Measurements from ENCODE around the gene GTF2IRD2. TPM values are rescaled to one million over a fixed set of nuclear protein-coding genes. Genes with fewer than 3 reads are reported as not detected.
"Not testable (repeated sequence)": the region's sequence is repeated elsewhere in the genome, so short reads cannot be mapped to it uniquely, and the experiment has no call there.

Gene GTF2IRD2
- total RNA-seq, 4 donors from 2014 or later, result 5.6 to 39.1 (median 15.4) TPM

DNA sequence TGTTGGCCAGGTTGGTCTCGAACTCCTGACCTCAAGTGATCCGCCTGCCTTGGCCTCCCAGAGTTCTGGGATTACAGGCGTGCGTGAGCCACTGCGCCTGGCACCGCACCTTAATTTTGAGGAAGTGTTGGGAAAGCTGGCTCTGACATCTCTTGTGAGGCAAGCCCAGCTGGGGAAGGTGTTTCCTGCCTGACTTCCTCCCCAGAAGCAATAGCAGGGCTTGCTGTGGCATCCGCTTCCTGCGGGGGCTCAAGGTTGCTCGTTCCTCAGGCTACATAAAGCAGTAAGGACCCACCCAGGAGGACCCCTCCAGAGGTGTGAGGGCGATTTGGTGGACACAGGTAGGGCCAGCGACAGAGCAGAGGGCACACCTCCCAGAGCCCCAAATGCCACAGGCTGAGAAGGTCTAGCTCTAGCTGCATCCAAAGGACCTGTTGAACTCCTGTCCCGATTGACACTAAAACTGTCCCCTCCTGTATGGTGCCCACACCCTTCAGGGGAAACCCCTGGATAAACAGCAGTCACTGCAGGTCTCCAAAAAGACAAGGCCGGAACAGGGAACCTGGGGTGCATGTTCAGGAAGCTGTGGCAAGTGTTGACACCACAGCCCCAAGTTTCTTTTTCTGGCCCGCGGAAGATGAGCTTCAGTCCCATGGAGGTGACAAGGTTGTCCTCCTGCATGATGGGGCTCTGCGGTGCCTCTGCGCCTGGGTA, 86.0 kb downstream of the GTF2IRD2 start:
- ATAC-seq, result peak; percentile 6 to 21
- DNase-seq; H3K9me3 ChIP-seq; H3K4me1 ChIP-seq; H3K27me3 ChIP-seq; in situ Hi-C loops (cut with MboI; ENCODE audit: low sequenced_read_pairs in 4 of 4); intact Hi-C loops (cut with DNase I; ENCODE audit: low total_unique reads); H3K36me3 ChIP-seq; H3K4me3 ChIP-seq; H3K27ac ChIP-seq: not testable (repeated sequence)

DNA sequence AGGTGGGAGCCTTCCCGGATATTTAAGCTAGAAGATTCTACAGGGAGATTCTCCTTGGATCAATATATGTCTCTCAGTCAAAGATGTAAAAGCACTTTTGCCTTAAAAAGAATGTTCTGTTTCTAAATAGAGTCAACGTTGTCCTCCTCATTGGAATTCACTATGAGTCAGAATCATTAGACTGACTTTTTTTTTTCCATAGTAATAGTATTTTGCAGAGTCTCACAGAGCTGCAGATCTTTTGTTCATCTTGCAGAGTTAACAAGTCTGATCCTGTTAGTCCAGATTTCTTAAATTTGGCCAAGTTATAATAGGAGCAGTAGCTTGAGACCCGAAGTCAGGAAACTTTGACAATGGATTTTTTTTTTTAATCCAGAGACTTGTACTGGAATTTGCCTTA, 92.4 kb downstream of the GTF2IRD2 start:
- H3K27me3 ChIP-seq; DNase-seq; H3K36me3 ChIP-seq; ATAC-seq; H3K4me1 ChIP-seq; intact Hi-C loops (cut with DNase I; ENCODE audit: low total_unique reads); H3K9me3 ChIP-seq; H3K27ac ChIP-seq; H3K4me3 ChIP-seq; in situ Hi-C loops (cut with MboI; ENCODE audit: low sequenced_read_pairs in 4 of 4): not testable (repeated sequence)

DNA sequence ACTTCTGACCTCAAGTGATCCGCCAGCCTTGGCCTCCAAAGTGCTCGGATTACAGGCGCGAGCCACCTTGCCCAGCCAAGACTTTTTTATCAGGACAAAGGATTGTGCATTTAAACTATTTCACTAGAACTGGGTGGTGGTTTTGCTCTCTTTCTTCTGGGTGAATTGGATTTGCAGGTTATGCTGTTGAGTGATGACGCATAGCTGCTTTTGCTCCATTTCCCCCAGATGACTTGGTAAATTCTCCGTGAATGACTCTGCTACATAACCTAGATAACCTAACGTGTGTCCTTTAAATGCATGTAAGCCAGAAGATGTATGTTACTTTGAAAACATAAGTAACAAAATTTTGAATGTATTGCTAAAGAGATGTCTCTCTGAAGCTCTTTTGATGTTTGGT, 93.1 kb downstream of the GTF2IRD2 start:
- intact Hi-C loops (cut with DNase I; ENCODE audit: low total_unique reads); H3K9me3 ChIP-seq; H3K27ac ChIP-seq; ATAC-seq; in situ Hi-C loops (cut with MboI; ENCODE audit: low sequenced_read_pairs in 4 of 4); DNase-seq; H3K4me3 ChIP-seq; H3K27me3 ChIP-seq; H3K4me1 ChIP-seq; H3K36me3 ChIP-seq: not testable (repeated sequence)

DNA sequence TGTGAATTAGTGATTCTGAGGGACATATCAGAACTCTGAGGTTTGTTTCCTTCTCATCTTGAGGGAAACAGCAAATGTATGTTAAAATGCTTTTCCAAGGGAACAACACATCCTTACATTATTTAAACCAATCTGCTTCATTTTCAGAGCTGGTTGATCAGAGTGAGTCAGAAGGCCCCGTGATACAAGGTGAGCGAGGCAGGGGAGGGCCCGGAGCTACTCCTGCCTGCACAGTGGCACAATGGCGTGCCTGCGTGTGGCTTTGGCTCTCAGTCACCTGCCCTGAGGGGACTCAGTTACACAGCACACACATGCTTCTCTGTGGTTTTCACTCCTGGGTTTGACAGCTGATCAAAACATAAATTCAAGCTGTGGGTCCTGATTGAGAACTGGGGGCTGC, 94.7 kb downstream of the GTF2IRD2 start:
- H3K4me1 ChIP-seq; intact Hi-C loops (cut with DNase I; ENCODE audit: low total_unique reads); H3K9me3 ChIP-seq; ATAC-seq; H3K4me3 ChIP-seq; in situ Hi-C loops (cut with MboI; ENCODE audit: low sequenced_read_pairs in 4 of 4); H3K27me3 ChIP-seq; H3K36me3 ChIP-seq; H3K27ac ChIP-seq: not testable (repeated sequence)
- peak in 1 of 2 donors; percentile 12 for DNase-seq

DNA sequence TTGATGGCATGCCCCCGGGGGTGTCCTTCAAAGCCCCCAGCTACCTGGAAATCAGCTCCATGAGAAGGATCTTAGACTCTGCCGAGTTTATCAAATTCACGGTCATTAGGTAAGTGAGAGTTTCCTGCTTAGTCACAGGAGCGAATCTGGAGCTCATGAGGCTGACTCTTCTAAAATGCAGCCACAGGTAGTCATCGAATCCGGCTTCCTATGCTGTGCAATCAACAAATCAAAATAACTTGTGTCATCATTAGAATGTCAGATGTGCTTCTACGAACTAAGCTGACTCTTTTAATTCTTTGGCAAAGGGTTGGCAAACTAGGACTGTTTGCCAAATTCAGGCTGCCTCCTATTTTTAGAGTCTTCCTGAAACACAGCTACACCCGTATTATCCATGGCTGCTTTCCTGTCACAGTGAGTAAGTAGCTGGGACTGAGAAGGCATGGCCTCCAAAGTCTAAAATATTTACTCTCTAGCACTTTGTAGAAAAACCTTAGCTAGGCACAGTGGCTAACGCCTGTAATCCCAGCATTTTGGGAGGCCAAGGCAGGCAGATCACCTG, 97.4 kb downstream of the GTF2IRD2 start:
- H3K27me3 ChIP-seq; intact Hi-C loops (cut with DNase I; ENCODE audit: low total_unique reads): not testable (repeated sequence)
- peak; percentile 97 for ATAC-seq

More for the DNA sequence above, 97.4 kb downstream of the GTF2IRD2 start:
- H3K4me1 ChIP-seq; in situ Hi-C loops (cut with MboI; ENCODE audit: low sequenced_read_pairs in 4 of 4); H3K4me3 ChIP-seq; H3K36me3 ChIP-seq; DNase-seq; H3K9me3 ChIP-seq: not testable (repeated sequence)
- H3K27ac ChIP-seq, result peak overlapping the region in 2 of 4 donors; percentile 56 to 58

Other genes with a start within 250 kb of the GTF2IRD2 start
- 100 to 1,000 TPM in 2 of 4 donors, 10 to 100 TPM in 2; 50.8 to 125 (median 104) TPM for gene GTF2I, start 193.9 kb downstream of the GTF2IRD2 start, total RNA-seq
- 1 to 10 TPM in 1 of 4 donors, under 1 TPM in 3; 0.41 to 2.7 (median 0.54) TPM for gene NCF1, start 77.6 kb downstream of the GTF2IRD2 start, total RNA-seq
- 100 to 1,000 TPM; 145 to 334 (median 243) TPM for gene CASTOR2, start 113.1 kb upstream of the GTF2IRD2 start, total RNA-seq
- 100 to 1,000 TPM in 1 of 4 donors, 10 to 100 TPM in 3; 52.7 to 101 (median 61.0) TPM for gene RCC1L, start 222.2 kb upstream of the GTF2IRD2 start, total RNA-seq
- gene GTF2IRD2B, start 241.0 kb upstream of the GTF2IRD2 start, total RNA-seq, result 10 to 100 TPM; 49.7 to 64.7 (median 60.1) TPM

Measured in gastrocnemius medialis (tissue), 4 donors.